Hepatocyte (in vitro differentiated cells): ENCODE data around the gene P2RX1. TPM values are rescaled to one million over a fixed set of nuclear protein-coding genes. Genes with fewer than 3 reads are reported as not detected.

Experiments used
- DNase-seq: peaks from one replicate; pipeline ENCODE4 v3.0.0-alpha.2; 2016; ENCODE audit warnings: low spot score
- H2AFZ ChIP-seq: fragments of 200-600 bp; sonication (generic); 2 replicates; pipeline ENCODE4 v1.6.0; 2016; ENCODE audit warnings: antibody characterized with exemption, mild to moderate bottlenecking
- H3K27ac ChIP-seq: fragments of 200-600 bp; sonication (generic); 2 replicates; pipeline ENCODE4 v1.5.1; 2016; ENCODE audit warnings: mild to moderate bottlenecking
- H3K27me3 ChIP-seq: fragments of 200-600 bp; sonication (generic); 2 replicates; pipeline ENCODE4 v1.6.1; 2016
- H3K36me3 ChIP-seq: fragments of 200-600 bp; sonication (generic); replicated peaks from 2 replicates; pipeline ENCODE4 v1.5.1; 2016; ENCODE audit warnings: low read depth; ENCODE audit not compliant: insufficient read depth
- H3K4me1 ChIP-seq: fragments of 200-600 bp; sonication (generic); 2 replicates; pipeline ENCODE4 v1.5.1; 2016; ENCODE audit warnings: mild to moderate bottlenecking, moderate library complexity; ENCODE audit not compliant: insufficient read depth
- H3K4me2 ChIP-seq: fragments of 200-600 bp; sonication (generic); 2 replicates; pipeline ENCODE4 v1.6.0; 2016
- H3K4me3 ChIP-seq: fragments of 200-600 bp; sonication (generic); 2 replicates; pipeline ENCODE4 v1.5.1; 2016; ENCODE audit warnings: mild to moderate bottlenecking
- H3K79me2 ChIP-seq: fragments of 200-600 bp; sonication (generic); 2 replicates; pipeline ENCODE4 v1.6.0; 2017; ENCODE audit warnings: mild to moderate bottlenecking
- H3K9me2 ChIP-seq: fragments of 200-600 bp; sonication (generic); replicated peaks from 2 replicates; pipeline ENCODE4 v1.6.0; 2017; ENCODE audit warnings: mild to moderate bottlenecking; ENCODE audit not compliant: insufficient read depth
- H3K9me3 ChIP-seq: fragments of 200-600 bp; sonication (generic); 2 replicates; pipeline ENCODE4 v1.5.1; 2016; ENCODE audit warnings: low read depth, mild to moderate bottlenecking
- H4K20me1 ChIP-seq: fragments of 200-600 bp; sonication (generic); 2 replicates; pipeline ENCODE4 v1.6.0; 2016; ENCODE audit warnings: mild to moderate bottlenecking; ENCODE audit not compliant: insufficient read depth, poor library complexity, severe bottlenecking
- CTCF ChIP-seq: fragments of 200-600 bp; sonication (generic); IDR thresholded peaks from 2 replicates; pipeline ENCODE4 v1.5.1; 2016; ENCODE audit warnings: antibody characterized with exemption, mild to moderate bottlenecking; ENCODE audit not compliant: poor library complexity
- EZH2 ChIP-seq: fragments of 200-600 bp; sonication (generic); IDR thresholded peaks from 2 replicates; pipeline ENCODE4 v1.6.1; 2016; ENCODE audit warnings: antibody characterized with exemption, mild to moderate bottlenecking, borderline replicate concordance
- EZH2phosphoT487 ChIP-seq: fragments of 200-600 bp; sonication (generic); IDR thresholded peaks from one replicate; pipeline ENCODE4 v1.6.1; 2018; ENCODE audit warnings: antibody characterized with exemption, mild to moderate bottlenecking, low read depth, moderate library complexity; ENCODE audit not compliant: unreplicated experiment, severe bottlenecking
- WGBS: methylation state at CpG from one replicate; pipeline ENCODE4 v1.1.6; 2016; ENCODE audit warnings: low lambda C conversion rate; ENCODE audit errors: missing lambda C conversion rate; 5-methylcytosine and 5-hydroxymethylcytosine counted together
- polyA plus RNA-seq: library from polyadenylated mRNA; unstranded; fragments of >200 nt; fragmentation: Nextera tagmentation; extraction: Ambion mirVana; gene quantifications from 2 replicates; pipeline ENCODE4 v1.2.1, GENCODE V29; 2016
- total RNA-seq: library from RNA; depleted of rRNA; stranded (reverse); fragments of >200 nt; gene quantifications from 2 replicates; pipeline ENCODE4 v1.2.3, GENCODE V29; 2014

P2RX1 gene
- total and polyA plus RNA-seq, 2 experiments from 2014 or later, result 0.50 to 1.8 TPM

- H3K4me1 ChIP-seq, result peaks cover 14% of the 10 kb centered on the region
- no peak for DNase-seq
- H3K27me3 ChIP-seq, result no peaks in the 10 kb centered on the region
- no peak overlapping the region for H2AFZ ChIP-seq
- H3K4me3 ChIP-seq, result no peak overlapping the region
- no peaks in the 10 kb centered on the region for H3K9me3 ChIP-seq
- H3K79me2 ChIP-seq, result no peaks in the 10 kb centered on the region
- no peak overlapping the region for H3K27ac ChIP-seq
- no peak overlapping the region for H3K4me2 ChIP-seq
- no peaks in the 10 kb centered on the region for H3K36me3 ChIP-seq
- TF ChIP-seq EZH2phosphoT487 (no peak), EZH2 (no peak), CTCF (no peak)
- no peaks in the 10 kb centered on the region for H4K20me1 ChIP-seq
- 90% methylated on average over 7 of the region's 7 CpGs for WGBS
- H3K9me2 ChIP-seq, result no peaks in the 10 kb centered on the region
These were observed 6.5 kb upstream of the P2RX1 start for GRCh38 chr17:3922765-3923164.

GRCh38 chr17:3921502-3922319 lies 5.4 kb upstream of the P2RX1 start:
- peaks cover 12% of the 10 kb centered on the region for H3K4me1 ChIP-seq
- TF ChIP-seq EZH2 (no peak), CTCF (no peak), EZH2phosphoT487 (no peak)
- DNase-seq, result no peak
- 89% methylated on average over 26 of the region's 27 CpGs for WGBS
- no peaks in the 10 kb centered on the region for H4K20me1 ChIP-seq
- H3K4me3 ChIP-seq, result no peak overlapping the region
- no peaks in the 10 kb centered on the region for H3K9me3 ChIP-seq
- H3K27me3 ChIP-seq, result no peaks in the 10 kb centered on the region
- H2AFZ ChIP-seq, result no peak overlapping the region
- H3K9me2 ChIP-seq, result no peaks in the 10 kb centered on the region
- H3K27ac ChIP-seq, result no peak overlapping the region
- no peak overlapping the region for H3K4me2 ChIP-seq
- H3K79me2 ChIP-seq, result no peaks in the 10 kb centered on the region
- no peaks in the 10 kb centered on the region for H3K36me3 ChIP-seq

GRCh38 chr17:3921006-3921405 lies 4.7 kb upstream of the P2RX1 start:
- Histone ChIP-seq H3K27me3 (no peaks in the 10 kb centered on the region), H3K9me2 (no peaks in the 10 kb centered on the region), H3K36me3 (no peaks in the 10 kb centered on the region), H3K9me3 (no peaks in the 10 kb centered on the region), H3K4me3 (no peak overlapping the region), H3K4me2 (no peak overlapping the region), H3K79me2 (no peaks in the 10 kb centered on the region), H4K20me1 (no peaks in the 10 kb centered on the region), H3K4me1 (peaks cover 14% of the 10 kb centered on the region), H2AFZ (no peak overlapping the region), H3K27ac (no peak overlapping the region)
- TF ChIP-seq CTCF (no peak), EZH2 (no peak), EZH2phosphoT487 (no peak)
- no peak for DNase-seq
- 90% methylated on average over 16 of the region's 16 CpGs for WGBS
